Measurements from ENCODE around the gene CALML5. TPM values are rescaled to one million over a fixed set of nuclear protein-coding genes. Genes with fewer than 3 reads are reported as not detected.

Gene CALML5
- total and polyA plus RNA-seq, 9 of the 15 experiments (the other 6 are each of a cell fraction or from before 2014, with no cell fraction given) = not detected

GRCh38 chr10:5458425-5458824, 40.9 kb downstream of the CALML5 start (continued):
- TF ChIP-seq CHD7 (IDR thresholded peaks at IDR 0.05; ENCODE audit: low read depth, low read length) (no peak), RBM15 (IDR thresholded peaks at IDR 0.05; ENCODE audit: insufficient read depth, low read length) (no peak), RBM39 (optimal IDR thresholded peaks at IDR 0.05; ENCODE audit: low read depth, low read length) (no peak), TBP (optimal IDR thresholded peaks at IDR 0.05; ENCODE audit: low read depth, low read length) (no peak), BDP1 (IDR thresholded peaks at IDR 0.05; ENCODE audit: insufficient read depth, insufficient read length) (no peak), MAFF (IDR thresholded peaks at IDR 0.05; ENCODE audit: low read length) (0 out of 2 replicates have a peak, but pooled peaks have one; percentile 38), CREBBP (IDR thresholded peaks at IDR 0.05; ENCODE audit: low read depth, low read length) (no peak), STAT6 (CRISPR knock-in tag; IDR thresholded peaks at IDR 0.05) (no peak), USF1 (CRISPR knock-in tag; IDR thresholded peaks at IDR 0.05) (no peak), POLR2H (tag; IDR thresholded peaks at IDR 0.05; ENCODE audit: low read depth) (0 out of 2 replicates have a peak, but pooled peaks have one; percentile 2), EZH2 (IDR thresholded peaks at IDR 0.05; ENCODE audit: borderline replicate concordance, low read depth, low read length) (no peak), MCM3 (IDR thresholded peaks at IDR 0.05) (no peak), E2F4 (CRISPR knock-in tag; IDR thresholded peaks at IDR 0.05; ENCODE audit: low read depth) (no peak)
